Measurements from ENCODE around the gene KSR1. TPM values are rescaled to one million over a fixed set of nuclear protein-coding genes. Genes with fewer than 3 reads are reported as not detected.
A peak's percentile ranks its signal among the peaks of the same experiment; 100 is the strongest.
"Not testable (repeated sequence)": the region's sequence is repeated elsewhere in the genome, so short reads cannot be mapped to it uniquely, and the experiment has no call there.

The KSR1 gene
- total and polyA plus RNA-seq, 2 experiments from 2014 or later: 0.98 to 2.5 TPM

GRCh38 chr17:27423651-27424050, 32.6 kb upstream of the KSR1 start:
- H3K9me2 ChIP-seq (ENCODE audit: insufficient read depth): no peaks in the 10 kb centered on the region
- no peak overlapping the region for H3K4me2 ChIP-seq (ENCODE audit: unreplicated experiment)
- TF ChIP-seq EZH2 (IDR thresholded peaks at IDR 0.05; ENCODE audit: insufficient read depth, poor library complexity, severe bottlenecking) (no peak), EZH2phosphoT487 (IDR thresholded peaks at IDR 0.05; ENCODE audit: insufficient read depth, low read depth) (no peak)
- no peaks in the 10 kb centered on the region for H3K36me3 ChIP-seq (ENCODE audit: low read depth)
- H4K20me1 ChIP-seq (ENCODE audit: insufficient read depth): no peaks in the 10 kb centered on the region
- in situ Hi-C loops (cut with MboI): no loop called here
- H3K27ac ChIP-seq: no peak overlapping the region
- H3K4me1 ChIP-seq (ENCODE audit: insufficient read depth): no peaks in the 10 kb centered on the region
- peak; percentile 24 for DNase-seq
- 91 to 95% methylated on average over 3 of the region's 3 CpGs for WGBS, 2 experiments (ENCODE audit: low coverage in 1 of 2, low lambda C conversion rate in 2 of 2, missing lambda C conversion rate in 2 of 2)
- H3K27me3 ChIP-seq (replicated peaks; ENCODE audit: insufficient read depth): no peaks in the 10 kb centered on the region
- no peak overlapping the region for H2AFZ ChIP-seq
- H3K9ac ChIP-seq: no peak overlapping the region
- H3K4me3 ChIP-seq: no peak overlapping the region
- no peaks in the 10 kb centered on the region for H3K9me3 ChIP-seq (ENCODE audit: low read depth)
- no peaks in the 10 kb centered on the region for H3F3A ChIP-seq (ENCODE audit: insufficient read depth)
- H3K79me2 ChIP-seq (ENCODE audit: insufficient read depth): no peaks in the 10 kb centered on the region

- Histone ChIP-seq H3F3A (ENCODE audit: insufficient read depth) (no peaks in the 10 kb centered on the region), H2AFZ (no peak overlapping the region), H3K9me3 (ENCODE audit: low read depth) (no peaks in the 10 kb centered on the region), H3K9ac (no peak overlapping the region), H3K36me3 (ENCODE audit: low read depth) (no peaks in the 10 kb centered on the region), H4K20me1 (ENCODE audit: insufficient read depth) (no peaks in the 10 kb centered on the region), H3K27ac (no peak overlapping the region), H3K4me2 (ENCODE audit: unreplicated experiment) (no peak overlapping the region), H3K79me2 (ENCODE audit: insufficient read depth) (no peaks in the 10 kb centered on the region), H3K4me3 (no peak overlapping the region), H3K9me2 (ENCODE audit: insufficient read depth) (no peaks in the 10 kb centered on the region), H3K27me3 (replicated peaks; ENCODE audit: insufficient read depth) (no peaks in the 10 kb centered on the region), H3K4me1 (ENCODE audit: insufficient read depth) (no peaks in the 10 kb centered on the region)
- TF ChIP-seq EZH2 (IDR thresholded peaks at IDR 0.05; ENCODE audit: insufficient read depth, poor library complexity, severe bottlenecking): no peak
- no peak for TF ChIP-seq EZH2phosphoT487 (IDR thresholded peaks at IDR 0.05; ENCODE audit: insufficient read depth, low read depth)
- WGBS, 2 experiments (ENCODE audit: low coverage in 1 of 2, low lambda C conversion rate in 2 of 2, missing lambda C conversion rate in 2 of 2): 77 to 78% methylated on average over 10 of the region's 10 CpGs
- in situ Hi-C loops (cut with MboI): no loop called here
- no peak for DNase-seq
Measured at GRCh38 chr17:27424516-27424915, 31.7 kb upstream of the KSR1 start.

DNA sequence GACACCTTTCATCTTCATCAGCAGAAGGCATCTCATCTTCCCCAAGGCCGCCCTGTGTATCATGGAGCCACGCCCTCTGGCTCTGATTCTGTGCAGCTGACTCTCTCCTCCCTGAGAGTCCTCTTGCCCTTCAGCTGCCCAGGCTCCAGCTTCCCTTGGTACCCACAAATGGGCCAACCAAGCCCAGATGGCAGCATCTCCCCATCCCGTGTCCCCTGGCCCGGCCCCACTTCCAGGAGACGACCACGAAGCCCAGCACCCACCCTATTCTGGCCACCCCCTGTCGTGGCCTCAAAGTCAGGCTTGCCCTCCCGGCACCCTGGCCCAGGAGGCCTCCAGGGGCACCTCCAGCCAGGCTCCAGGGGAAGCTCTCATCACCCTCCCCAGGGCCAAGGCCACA, 31.3 kb upstream of the KSR1 start:
- 84 to 89% methylated on average over 2 to 8 of the region's 8 CpGs for WGBS, 2 experiments (ENCODE audit: low coverage in 1 of 2, low lambda C conversion rate in 2 of 2, missing lambda C conversion rate in 2 of 2)
- in situ Hi-C loops (cut with MboI): loop anchor here (25.0 kb wide), 1 partner anchor 188 kb away; no protein-coding TSS in a partner anchor
- no peaks in the 10 kb centered on the region for H3K4me1 ChIP-seq (ENCODE audit: insufficient read depth)

DNA sequence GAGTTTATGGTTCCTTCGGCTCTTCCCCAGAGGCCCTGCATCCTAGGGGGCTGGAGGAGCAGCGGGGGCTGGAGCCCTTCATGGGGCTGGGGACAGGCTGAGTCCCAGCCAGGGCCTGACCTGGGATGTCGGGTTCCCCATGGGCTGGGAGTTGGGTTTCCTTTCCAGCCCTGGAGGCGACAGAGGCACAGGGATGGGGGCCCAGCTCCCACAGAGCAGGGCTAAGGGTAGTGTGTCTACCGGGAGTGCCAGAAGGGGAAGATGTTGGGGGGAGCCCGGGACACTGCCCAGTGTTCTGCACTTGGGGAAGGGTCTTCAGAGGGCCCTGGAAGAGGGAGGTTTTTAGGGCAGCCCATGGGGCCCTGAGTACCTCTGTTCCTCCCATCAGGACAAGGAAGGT, 30.7 kb upstream of the KSR1 start:
- in situ Hi-C loops (cut with MboI): loop anchor here (25.0 kb wide), 1 partner anchor 188 kb away; no protein-coding TSS in a partner anchor
- not testable (repeated sequence) for H3K9me2 ChIP-seq (ENCODE audit: insufficient read depth); H3F3A ChIP-seq (ENCODE audit: insufficient read depth); H2AFZ ChIP-seq; H3K36me3 ChIP-seq (ENCODE audit: low read depth); H3K27ac ChIP-seq; H3K9me3 ChIP-seq (ENCODE audit: low read depth); H3K4me3 ChIP-seq; H3K27me3 ChIP-seq (replicated peaks; ENCODE audit: insufficient read depth); H4K20me1 ChIP-seq (ENCODE audit: insufficient read depth); DNase-seq; H3K79me2 ChIP-seq (ENCODE audit: insufficient read depth); H3K4me1 ChIP-seq (ENCODE audit: insufficient read depth); H3K4me2 ChIP-seq (ENCODE audit: unreplicated experiment); H3K9ac ChIP-seq
- 67 to 71% methylated on average over 5 to 6 of the region's 6 CpGs for WGBS, 2 experiments (ENCODE audit: low coverage in 1 of 2, low lambda C conversion rate in 2 of 2, missing lambda C conversion rate in 2 of 2)

More for the DNA sequence above, 31.3 kb upstream of the KSR1 start:
- TF ChIP-seq EZH2 (IDR thresholded peaks at IDR 0.05; ENCODE audit: insufficient read depth, poor library complexity, severe bottlenecking): no peak
- no peak for TF ChIP-seq EZH2phosphoT487 (IDR thresholded peaks at IDR 0.05; ENCODE audit: insufficient read depth, low read depth)
- Histone ChIP-seq H3K9me3 (ENCODE audit: low read depth) (no peaks in the 10 kb centered on the region), H3K4me3 (no peak overlapping the region), H3K27me3 (replicated peaks; ENCODE audit: insufficient read depth) (no peaks in the 10 kb centered on the region), H3K79me2 (ENCODE audit: insufficient read depth) (no peaks in the 10 kb centered on the region), H4K20me1 (ENCODE audit: insufficient read depth) (no peaks in the 10 kb centered on the region), H3K9ac (no peak overlapping the region), H3K27ac (no peak overlapping the region), H2AFZ (no peak overlapping the region), H3K9me2 (ENCODE audit: insufficient read depth) (no peaks in the 10 kb centered on the region), H3K4me2 (ENCODE audit: unreplicated experiment) (no peak overlapping the region), H3K36me3 (ENCODE audit: low read depth) (no peaks in the 10 kb centered on the region), H3F3A (ENCODE audit: insufficient read depth) (no peaks in the 10 kb centered on the region)
- no peak for DNase-seq

DNA sequence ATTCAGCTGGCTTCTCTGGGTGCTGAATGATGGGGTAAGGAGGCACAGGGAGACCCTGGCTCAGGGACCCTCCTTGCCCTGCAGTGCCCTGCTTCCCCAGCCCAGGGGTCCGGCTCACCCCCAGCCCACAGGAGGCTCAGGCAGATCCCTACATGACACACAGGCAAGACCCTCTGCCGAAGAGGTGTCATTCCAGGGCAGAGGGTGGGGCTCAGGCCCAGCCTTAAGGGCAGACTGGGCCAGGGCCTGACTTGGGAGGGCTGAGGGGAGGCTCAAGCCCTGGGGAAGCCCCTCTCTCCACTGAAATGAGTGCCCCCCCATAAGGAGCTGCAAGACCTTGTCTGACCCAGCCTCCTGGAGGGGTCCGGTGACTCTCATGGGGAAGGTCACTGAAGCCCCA, 30.3 kb upstream of the KSR1 start:
- Histone ChIP-seq H3K9me3 (ENCODE audit: low read depth) (no peaks in the 10 kb centered on the region), H4K20me1 (ENCODE audit: insufficient read depth) (no peaks in the 10 kb centered on the region), H3K27ac (no peak overlapping the region), H2AFZ (no peak overlapping the region), H3K9ac (no peak overlapping the region), H3K4me3 (no peak overlapping the region), H3F3A (ENCODE audit: insufficient read depth) (no peaks in the 10 kb centered on the region), H3K4me1 (ENCODE audit: insufficient read depth) (no peaks in the 10 kb centered on the region), H3K9me2 (ENCODE audit: insufficient read depth) (no peaks in the 10 kb centered on the region), H3K4me2 (ENCODE audit: unreplicated experiment) (no peak overlapping the region), H3K36me3 (ENCODE audit: low read depth) (no peaks in the 10 kb centered on the region), H3K27me3 (replicated peaks; ENCODE audit: insufficient read depth) (no peaks in the 10 kb centered on the region), H3K79me2 (ENCODE audit: insufficient read depth) (no peaks in the 10 kb centered on the region)
- in situ Hi-C loops (cut with MboI): loop anchor here (25.0 kb wide), 1 partner anchor 189 kb away; no protein-coding TSS in a partner anchor
- TF ChIP-seq EZH2 (IDR thresholded peaks at IDR 0.05; ENCODE audit: insufficient read depth, poor library complexity, severe bottlenecking) (no peak), EZH2phosphoT487 (IDR thresholded peaks at IDR 0.05; ENCODE audit: insufficient read depth, low read depth) (no peak)
- DNase-seq: no peak
- 70% methylated on average over 3 of the region's 3 CpGs for WGBS, 2 experiments (ENCODE audit: low coverage in 1 of 2, low lambda C conversion rate in 2 of 2, missing lambda C conversion rate in 2 of 2)

- WGBS, 2 experiments (ENCODE audit: low coverage in 1 of 2, low lambda C conversion rate in 2 of 2, missing lambda C conversion rate in 2 of 2): 79 to 85% methylated on average over 3 of the region's 3 CpGs
- not testable (repeated sequence) for H3K9me2 ChIP-seq (ENCODE audit: insufficient read depth); H4K20me1 ChIP-seq (ENCODE audit: insufficient read depth); H3K9me3 ChIP-seq (ENCODE audit: low read depth); H3K36me3 ChIP-seq (ENCODE audit: low read depth); H3K27ac ChIP-seq; H3F3A ChIP-seq (ENCODE audit: insufficient read depth); H3K79me2 ChIP-seq (ENCODE audit: insufficient read depth); H2AFZ ChIP-seq; H3K9ac ChIP-seq; DNase-seq; H3K4me1 ChIP-seq (ENCODE audit: insufficient read depth); H3K4me2 ChIP-seq (ENCODE audit: unreplicated experiment); H3K27me3 ChIP-seq (replicated peaks; ENCODE audit: insufficient read depth); H3K4me3 ChIP-seq
- in situ Hi-C loops (cut with MboI): loop anchor here (25.0 kb wide), 1 partner anchor 189 kb away; no protein-coding TSS in a partner anchor
Measured at GRCh38 chr17:27426471-27426870, 29.8 kb upstream of the KSR1 start.

GRCh38 chr17:27427166-27427862, 28.9 kb upstream of the KSR1 start:
- H3K27ac ChIP-seq; H3K4me1 ChIP-seq (ENCODE audit: insufficient read depth); H3K79me2 ChIP-seq (ENCODE audit: insufficient read depth); H3K9ac ChIP-seq; H3K9me3 ChIP-seq (ENCODE audit: low read depth); DNase-seq; H3K27me3 ChIP-seq (replicated peaks; ENCODE audit: insufficient read depth); H3K4me3 ChIP-seq; H3F3A ChIP-seq (ENCODE audit: insufficient read depth); H4K20me1 ChIP-seq (ENCODE audit: insufficient read depth); H3K9me2 ChIP-seq (ENCODE audit: insufficient read depth); H3K4me2 ChIP-seq (ENCODE audit: unreplicated experiment); H3K36me3 ChIP-seq (ENCODE audit: low read depth); H2AFZ ChIP-seq: not testable (repeated sequence)
- 88 to 89% methylated on average over 5 of the region's 5 CpGs for whole genome bisulfite sequencing, 2 experiments (ENCODE audit: low coverage in 1 of 2, low lambda C conversion rate in 2 of 2, missing lambda C conversion rate in 2 of 2)
- in situ Hi-C loops (cut with MboI): loop anchor here (25.0 kb wide), 1 partner anchor 190 kb away; no protein-coding TSS in a partner anchor

Measured in GM23248 (cell line).